HepG2 (cell line): Measurements from ENCODE around the gene ETNK1. TPM values are rescaled to one million over a fixed set of nuclear protein-coding genes. Genes with fewer than 3 reads are reported as not detected.

Source experiments
- ATAC-seq: fragments of 200-7000 bp; cut with Tn5 transposase; 3 replicates; pipeline ENCODE4 v1.9.1; 2020; ENCODE audit warnings: mild to moderate bottlenecking, moderate library complexity
- BruUV-seq: library from RNA; stranded (reverse); fragments of 400-500 nt; replicated peaks from 2 replicates; lab custom pipeline; 2021; lab: Mats Ljungman, UMichigan
- CTCF ChIA-PET: fragments of 300-600 bp; formaldehyde crosslinking; extraction: SDS; loops from one replicate; lab custom pipeline; 2021; ENCODE audit warnings: low total read pairs, inconsistent platforms, low intra/inter-chr PET ratio; lab: Yijun Ruan, JAX
- POLR2A ChIA-PET: fragments of 350-600 bp; sonication (Branson Sonifier 250); formaldehyde crosslinking; loops from one replicate; lab custom pipeline; 2020; ENCODE audit warnings: antibody characterized with exemption, inconsistent platforms; lab: Yijun Ruan, JAX
- DNase-seq: peaks from one replicate; pipeline ENCODE4 v3.0.0-alpha.2; 2015; ENCODE audit warnings: low spot score
- FAIRE-seq: peaks from 3 replicates; lab custom pipeline; 2011; peaks lifted over from hg19 to GRCh38; lab: Jason Lieb, UNC
- H2AFZ ChIP-seq: one replicate; pipeline ENCODE4 v1.6.1; 2011; ENCODE audit warnings: low read length, inconsistent platforms
- H3K27ac ChIP-seq: fragments of 300-600 bp; 3 replicates; pipeline ENCODE4 v1.8.0; 2011; ENCODE audit warnings: mixed run types, mild to moderate bottlenecking, mixed read lengths, low read length, inconsistent platforms; ENCODE audit not compliant: insufficient read depth; ENCODE audit errors: extremely low read length
- H3K27me3 ChIP-seq, 2 experiments: fragments of 200-600 bp in 1 of 2; 2 replicates in 1 of 2; 3 replicates in 1 of 2; pipeline versions ENCODE4 v1.6.0 to v1.8.0; 2011; ENCODE audit warnings: low read length in 2 of 2, mild to moderate bottlenecking in 2 of 2, moderate library complexity in 2 of 2, inconsistent platforms in 1 of 2; ENCODE audit not compliant: insufficient read depth in 2 of 2, control insufficient read depth in 1 of 2
- H3K36me3 ChIP-seq, 2 experiments: fragments of 200-600 bp in 1 of 2; replicated peaks in 1 of 2; 2 replicates in 1 of 2; 3 replicates in 1 of 2; pipeline versions ENCODE4 v1.5.1 to v1.8.0; 2011; ENCODE audit warnings: low read length in 2 of 2, inconsistent platforms in 1 of 2; ENCODE audit not compliant: insufficient read depth in 2 of 2, control insufficient read depth in 1 of 2
- H3K4me1 ChIP-seq: 2 replicates; pipeline ENCODE4 v1.5.1; 2012; ENCODE audit warnings: low read length, inconsistent platforms; ENCODE audit not compliant: insufficient read depth
- H3K4me2 ChIP-seq: 2 replicates; pipeline ENCODE4 v1.6.0; 2011; ENCODE audit warnings: low read depth, low read length, inconsistent platforms
- H3K4me3 ChIP-seq, 3 experiments: fragments of 200-600 bp in 1 of 3; sonication (generic), shearing (Covaris generic) in 1 of 3; replicated peaks in 1 of 3; 2 replicates each; pipeline ENCODE4 v1.5.1; 2011 to 2016; ENCODE audit warnings: low read length in 3 of 3, inconsistent platforms in 2 of 3, low read depth in 2 of 3, mild to moderate bottlenecking in 2 of 3, control low read depth in 1 of 3, mixed read lengths in 1 of 3; ENCODE audit not compliant: insufficient read depth in 1 of 3
- H3K79me2 ChIP-seq: one replicate; pipeline ENCODE4 v1.6.1; 2011; ENCODE audit warnings: low read length, inconsistent platforms; ENCODE audit not compliant: insufficient read depth
- H3K9ac ChIP-seq: 2 replicates; pipeline ENCODE4 v1.6.0; 2011; ENCODE audit warnings: mild to moderate bottlenecking, low read depth, low read length, inconsistent platforms; ENCODE audit not compliant: insufficient read depth
- H3K9me3 ChIP-seq: 2 replicates; pipeline ENCODE4 v1.5.1; 2012; ENCODE audit warnings: mild to moderate bottlenecking, low read length
- H4K20me1 ChIP-seq: 2 replicates; pipeline ENCODE4 v1.6.0; 2011; ENCODE audit warnings: inconsistent platforms, mild to moderate bottlenecking, low read length, moderate library complexity; ENCODE audit not compliant: insufficient read depth
- CBFB ChIP-seq: sonication (generic); formaldehyde crosslinking; IDR thresholded peaks from 2 replicates; pipeline ENCODE4 v1.4.0; 2020; ENCODE audit warnings: missing genetic modification reagents
- CEBPG ChIP-seq: IDR thresholded peaks from 2 replicates; pipeline ENCODE4 v1.6.1; 2016
- DMAP1 ChIP-seq: IDR thresholded peaks from 2 replicates; pipeline ENCODE4 v1.6.1; 2016
- FOXA3 ChIP-seq: IDR thresholded peaks from 2 replicates; pipeline ENCODE4 v1.6.1; 2016; ENCODE audit warnings: missing genetic modification reagents, missing compliant biosample characterization
- RAD51 ChIP-seq: fragments of 450-650 bp; IDR thresholded peaks from 2 replicates; pipeline ENCODE4 v1.6.1; 2016; ENCODE audit warnings: borderline replicate concordance
- SMAD3 ChIP-seq: sonication (generic); formaldehyde crosslinking; IDR thresholded peaks from 2 replicates; pipeline ENCODE4 v1.4.0; 2020; ENCODE audit warnings: missing genetic modification reagents
- SOX13 ChIP-seq, 3 experiments: fragments of 450-650 bp in 1 of 3; sonication (generic) in 1 of 3; formaldehyde crosslinking in 1 of 3; IDR thresholded peaks in 2 of 3; conservative IDR thresholded peaks in 1 of 3; 2 replicates each; pipeline versions ENCODE4 v1.5.0 to v1.6.1; 2016 to 2020; ENCODE audit warnings: antibody characterized with exemption in 1 of 3, mild to moderate bottlenecking in 1 of 3, missing compliant biosample characterization in 1 of 3, missing genetic modification reagents in 1 of 3, moderate library complexity in 1 of 3
- TOE1 ChIP-seq: sonication (generic); formaldehyde crosslinking; IDR thresholded peaks from 2 replicates; pipeline ENCODE4 v1.4.0; 2020; ENCODE audit warnings: mild to moderate bottlenecking, missing genetic modification reagents
- ZNF12 ChIP-seq: sonication (generic); formaldehyde crosslinking; IDR thresholded peaks from 2 replicates; pipeline ENCODE4 v1.5.0; 2020; ENCODE audit warnings: missing genetic modification reagents
- ZNF232 ChIP-seq: sonication (generic); formaldehyde crosslinking; IDR thresholded peaks from 2 replicates; pipeline ENCODE4 v1.4.0; 2020; ENCODE audit warnings: missing genetic modification reagents, borderline replicate concordance
- ZNF530 ChIP-seq: sonication (generic); formaldehyde crosslinking; IDR thresholded peaks from 2 replicates; pipeline ENCODE4 v1.5.0; 2020; ENCODE audit warnings: low read depth, mild to moderate bottlenecking, missing genetic modification reagents
- ZNF605 ChIP-seq: sonication (generic); formaldehyde crosslinking; IDR thresholded peaks from 2 replicates; pipeline ENCODE4 v1.8.0; 2022; ENCODE audit warnings: mild to moderate bottlenecking, missing genetic modification reagents
- WGBS: methylation state at CpG from one replicate; pipeline ENCODE4 v1.1.6; 2017; ENCODE audit warnings: low lambda C conversion rate; 5-methylcytosine and 5-hydroxymethylcytosine counted together
- in situ Hi-C: cut with HindIII; loops from 2 replicates; pipeline ENCODE4 v1.10.0; 2017; ENCODE audit warnings: low pct_unique_long_range_greater_than_20kb; ENCODE audit not compliant: extremely low pct_ligation_motif_present
- intact Hi-C: fragments of 100-400 bp; cut with micrococcal nuclease; formaldehyde crosslinking; loops from one replicate; pipeline ENCODE4 v1.10.0; 2022; ENCODE audit not compliant: unreplicated experiment
- polyA plus RNA-seq, 8 experiments: library from polyadenylated mRNA; depleted of rRNA in 3 of 8; stranded (reverse) in 7 of 8; unstranded in 1 of 8; fragments of >200 nt; fragmentation: Illumina TruSeq in 4 of 8; extraction: Trizol in 4 of 8; gene quantifications; 2 replicates each; pipeline versions ENCODE4 v1.2.1 to v1.2.3, GENCODE V29; 2011 to 2016; ENCODE audit warnings: low read depth in 4 of 8, missing spikeins in 1 of 8, mixed read lengths in 1 of 8; ENCODE audit not compliant: insufficient read depth in 1 of 8
- total RNA-seq, 5 experiments: library from RNA; depleted of rRNA; stranded (reverse); fragments of >200 nt; fragmentation: Illumina TruSeq; extraction: Trizol; gene quantifications; 2 replicates each; pipeline ENCODE4 v1.2.3, GENCODE V29; 2016; ENCODE audit warnings: low read depth in 1 of 5
- TF ChIP-seq, protein P1 (sequence below): sonication (generic); formaldehyde crosslinking; IDR thresholded peaks from 2 replicates; pipeline ENCODE4 v1.4.0; 2020; ENCODE audit warnings: missing genetic modification reagents; ENCODE audit errors: not compliant biosample characterization
- TF ChIP-seq, protein P2 (sequence below): sonication (generic); formaldehyde crosslinking; IDR thresholded peaks from 2 replicates; pipeline ENCODE4 v1.4.0; 2020; ENCODE audit warnings: missing genetic modification reagents, borderline replicate concordance
- TF ChIP-seq, protein P3 (sequence below), 2 experiments: sonication (generic) in 1 of 2; formaldehyde crosslinking in 1 of 2; IDR thresholded peaks; 2 replicates each; pipeline versions ENCODE4 v1.5.1 to v1.6.1; 2011 to 2020; ENCODE audit warnings: borderline replicate concordance in 1 of 2, low read depth in 1 of 2, low read length in 1 of 2, mild to moderate bottlenecking in 1 of 2, missing genetic modification reagents in 1 of 2, moderate library complexity in 1 of 2
- TF ChIP-seq, protein P4 (sequence below): fragments of 450-650 bp; IDR thresholded peaks from 2 replicates; pipeline ENCODE4 v1.6.1; 2016
- TF ChIP-seq, protein P5 (sequence below): sonication (generic); formaldehyde crosslinking; IDR thresholded peaks from 2 replicates; pipeline ENCODE4 v1.5.1; 2020; ENCODE audit warnings: mild to moderate bottlenecking, moderate library complexity, missing genetic modification reagents

Gene ETNK1
- total and polyA plus RNA-seq, 2 of the 13 experiments (the other 11 are each of a cell fraction or from before 2014, with no cell fraction given) = 14.4 to 55.7 TPM

DNA sequence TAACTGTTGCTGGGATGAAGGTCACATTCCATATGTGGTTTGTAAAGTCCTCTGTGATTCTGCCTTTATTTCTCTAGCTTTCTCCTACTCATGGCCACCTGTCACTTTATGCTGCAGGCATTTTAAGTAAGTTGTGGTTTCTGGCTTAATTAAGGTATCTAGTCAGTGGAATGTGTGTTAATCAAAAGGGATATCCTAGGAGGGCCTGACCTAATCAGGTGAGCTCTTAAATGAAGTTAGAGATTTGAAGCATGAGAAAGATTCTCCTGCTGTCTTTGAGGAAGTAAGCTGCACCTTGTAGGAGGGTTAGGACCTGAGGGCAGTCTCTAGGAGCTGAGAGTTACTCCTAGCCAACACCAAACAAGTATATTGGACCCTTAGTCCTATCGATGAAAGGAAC, 90.3 kb downstream of the ETNK1 start (continued):
- TF ChIP-seq, protein P1, sequence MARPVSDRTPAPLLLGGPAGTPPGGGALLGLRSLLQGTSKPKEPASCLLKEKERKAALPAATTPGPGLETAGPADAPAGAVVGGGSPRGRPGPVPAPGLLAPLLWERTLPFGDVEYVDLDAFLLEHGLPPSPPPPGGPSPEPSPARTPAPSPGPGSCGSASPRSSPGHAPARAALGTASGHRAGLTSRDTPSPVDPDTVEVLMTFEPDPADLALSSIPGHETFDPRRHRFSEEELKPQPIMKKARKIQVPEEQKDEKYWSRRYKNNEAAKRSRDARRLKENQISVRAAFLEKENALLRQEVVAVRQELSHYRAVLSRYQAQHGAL = no peak
- TF ChIP-seq, protein P2, sequence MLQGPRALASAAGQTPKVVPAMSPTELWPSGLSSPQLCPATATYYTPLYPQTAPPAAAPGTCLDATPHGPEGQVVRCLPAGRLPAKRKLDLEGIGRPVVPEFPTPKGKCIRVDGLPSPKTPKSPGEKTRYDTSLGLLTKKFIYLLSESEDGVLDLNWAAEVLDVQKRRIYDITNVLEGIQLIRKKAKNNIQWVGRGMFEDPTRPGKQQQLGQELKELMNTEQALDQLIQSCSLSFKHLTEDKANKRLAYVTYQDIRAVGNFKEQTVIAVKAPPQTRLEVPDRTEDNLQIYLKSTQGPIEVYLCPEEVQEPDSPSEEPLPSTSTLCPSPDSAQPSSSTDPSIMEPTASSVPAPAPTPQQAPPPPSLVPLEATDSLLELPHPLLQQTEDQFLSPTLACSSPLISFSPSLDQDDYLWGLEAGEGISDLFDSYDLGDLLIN (CRISPR knock-in tag) = no peak
- no peak for TF ChIP-seq DMAP1 (CRISPR knock-in tag)
- TF ChIP-seq CEBPG (CRISPR knock-in tag) = no peak
- TF ChIP-seq ZNF605 (CRISPR knock-in tag) = no peak
- TF ChIP-seq SMAD3 = no peak

DNA sequence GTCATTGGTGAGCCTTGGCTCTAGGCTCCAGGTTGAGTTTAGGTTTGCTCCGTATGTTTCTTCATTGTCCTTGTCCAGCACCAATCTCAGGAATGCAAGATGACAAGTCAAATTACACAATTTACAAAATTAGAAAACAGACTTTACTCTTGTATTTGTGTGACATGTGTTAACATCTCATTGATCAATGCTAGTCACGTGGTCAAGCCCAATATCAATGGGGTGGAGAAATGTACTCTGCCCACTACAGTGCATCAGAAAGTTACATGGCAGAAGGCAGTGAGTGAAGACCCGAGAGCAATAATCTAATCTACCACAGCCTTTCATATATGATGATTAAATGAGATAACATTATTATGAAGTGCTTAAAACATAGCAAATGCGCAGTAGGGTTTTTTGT, 94.8 kb downstream of the ETNK1 start:
- no peaks in the 10 kb centered on the region for H3K36me3 ChIP-seq
- no TSS peak for BruUV-seq
- H3K4me2 ChIP-seq = no peak overlapping the region
- no peaks in the 10 kb centered on the region for H3K79me2 ChIP-seq
- no peak overlapping the region for H2AFZ ChIP-seq
- WGBS = 24% methylated on average over 4 of the region's 4 CpGs
- DNase-seq (no peak), ATAC-seq (no peak), FAIRE-seq (no peak)
- H3K9me3 ChIP-seq = no peaks in the 10 kb centered on the region
- intact Hi-C loops (no loop called here), in situ Hi-C loops (no loop called here)
- H4K20me1 ChIP-seq = no peaks in the 10 kb centered on the region
- ChIA-PET CTCF (no interaction called here), POLR2A (no interaction called here)
- H3K27me3 ChIP-seq = no peaks in the 10 kb centered on the region
- no peak overlapping the region for H3K4me3 ChIP-seq
- no peak overlapping the region for H3K9ac ChIP-seq
- H3K27ac ChIP-seq = no peak overlapping the region
- no peaks in the 10 kb centered on the region for H3K4me1 ChIP-seq
- peak; percentile 60; the same call in 1 of the 2 replicates for TF ChIP-seq RAD51
- TF ChIP-seq ZNF12 (CRISPR knock-in tag) = no peak
- no peak for TF ChIP-seq SOX13 (IDR thresholded peaks at IDR 0.05)
- TF ChIP-seq SOX13 (CRISPR knock-in tag; conservative IDR thresholded peaks at IDR 0.05 in 1 of 2, IDR thresholded peaks at IDR 0.05 in 1 of 2) = no peak
- TF ChIP-seq, protein P3, sequence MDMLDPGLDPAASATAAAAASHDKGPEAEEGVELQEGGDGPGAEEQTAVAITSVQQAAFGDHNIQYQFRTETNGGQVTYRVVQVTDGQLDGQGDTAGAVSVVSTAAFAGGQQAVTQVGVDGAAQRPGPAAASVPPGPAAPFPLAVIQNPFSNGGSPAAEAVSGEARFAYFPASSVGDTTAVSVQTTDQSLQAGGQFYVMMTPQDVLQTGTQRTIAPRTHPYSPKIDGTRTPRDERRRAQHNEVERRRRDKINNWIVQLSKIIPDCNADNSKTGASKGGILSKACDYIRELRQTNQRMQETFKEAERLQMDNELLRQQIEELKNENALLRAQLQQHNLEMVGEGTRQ (IDR thresholded peaks at IDR 0.05; ENCODE audit: low read depth, low read length) = 0 out of 2 replicates have a peak, but pooled peaks have one; percentile 29
- TF ChIP-seq, protein P3 (CRISPR knock-in tag; IDR thresholded peaks at IDR 0.05; ENCODE audit: borderline replicate concordance) = no peak
- TF ChIP-seq ZNF232 (CRISPR knock-in tag) = no peak
- no peak for TF ChIP-seq FOXA3 (CRISPR knock-in tag)
- no peak for TF ChIP-seq TOE1
- TF ChIP-seq, protein P4, sequence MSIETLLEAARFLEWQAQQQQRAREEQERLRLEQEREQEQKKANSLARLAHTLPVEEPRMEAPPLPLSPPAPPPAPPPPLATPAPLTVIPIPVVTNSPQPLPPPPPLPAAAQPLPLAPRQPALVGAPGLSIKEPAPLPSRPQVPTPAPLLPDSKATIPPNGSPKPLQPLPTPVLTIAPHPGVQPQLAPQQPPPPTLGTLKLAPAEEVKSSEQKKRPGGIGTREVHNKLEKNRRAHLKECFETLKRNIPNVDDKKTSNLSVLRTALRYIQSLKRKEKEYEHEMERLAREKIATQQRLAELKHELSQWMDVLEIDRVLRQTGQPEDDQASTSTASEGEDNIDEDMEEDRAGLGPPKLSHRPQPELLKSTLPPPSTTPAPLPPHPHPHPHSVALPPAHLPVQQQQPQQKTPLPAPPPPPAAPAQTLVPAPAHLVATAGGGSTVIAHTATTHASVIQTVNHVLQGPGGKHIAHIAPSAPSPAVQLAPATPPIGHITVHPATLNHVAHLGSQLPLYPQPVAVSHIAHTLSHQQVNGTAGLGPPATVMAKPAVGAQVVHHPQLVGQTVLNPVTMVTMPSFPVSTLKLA = peak; percentile 98
- TF ChIP-seq, protein P5, sequence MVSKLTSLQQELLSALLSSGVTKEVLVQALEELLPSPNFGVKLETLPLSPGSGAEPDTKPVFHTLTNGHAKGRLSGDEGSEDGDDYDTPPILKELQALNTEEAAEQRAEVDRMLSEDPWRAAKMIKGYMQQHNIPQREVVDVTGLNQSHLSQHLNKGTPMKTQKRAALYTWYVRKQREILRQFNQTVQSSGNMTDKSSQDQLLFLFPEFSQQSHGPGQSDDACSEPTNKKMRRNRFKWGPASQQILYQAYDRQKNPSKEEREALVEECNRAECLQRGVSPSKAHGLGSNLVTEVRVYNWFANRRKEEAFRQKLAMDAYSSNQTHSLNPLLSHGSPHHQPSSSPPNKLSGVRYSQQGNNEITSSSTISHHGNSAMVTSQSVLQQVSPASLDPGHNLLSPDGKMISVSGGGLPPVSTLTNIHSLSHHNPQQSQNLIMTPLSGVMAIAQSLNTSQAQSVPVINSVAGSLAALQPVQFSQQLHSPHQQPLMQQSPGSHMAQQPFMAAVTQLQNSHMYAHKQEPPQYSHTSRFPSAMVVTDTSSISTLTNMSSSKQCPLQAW (CRISPR knock-in tag) = no peak
- no peak for TF ChIP-seq ZNF530
- TF ChIP-seq CBFB (CRISPR knock-in tag) = no peak
